Measurements from ENCODE around the gene JPH2.

JPH2 gene

DNA sequence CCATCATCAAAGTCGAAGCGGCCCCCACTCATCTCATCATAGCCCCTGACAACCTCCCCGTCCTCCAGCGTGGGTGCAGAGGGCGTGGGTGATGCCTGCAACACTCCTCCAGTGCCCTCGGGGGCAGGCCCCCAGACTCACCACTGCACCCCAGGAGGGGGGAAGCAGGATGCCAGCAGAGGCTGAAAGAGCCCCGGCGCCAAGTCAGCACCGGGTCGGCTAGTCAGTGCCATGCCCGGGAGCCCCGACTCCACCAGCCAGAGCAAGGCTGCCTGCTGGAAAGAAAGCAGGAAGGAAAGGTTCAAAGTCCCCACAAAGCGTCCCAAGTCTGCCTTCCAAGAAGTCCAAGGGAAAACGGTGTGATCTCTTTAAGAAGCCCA lies 324 bp downstream of the JPH2 start:
- DNase-seq: no peak

DNA sequence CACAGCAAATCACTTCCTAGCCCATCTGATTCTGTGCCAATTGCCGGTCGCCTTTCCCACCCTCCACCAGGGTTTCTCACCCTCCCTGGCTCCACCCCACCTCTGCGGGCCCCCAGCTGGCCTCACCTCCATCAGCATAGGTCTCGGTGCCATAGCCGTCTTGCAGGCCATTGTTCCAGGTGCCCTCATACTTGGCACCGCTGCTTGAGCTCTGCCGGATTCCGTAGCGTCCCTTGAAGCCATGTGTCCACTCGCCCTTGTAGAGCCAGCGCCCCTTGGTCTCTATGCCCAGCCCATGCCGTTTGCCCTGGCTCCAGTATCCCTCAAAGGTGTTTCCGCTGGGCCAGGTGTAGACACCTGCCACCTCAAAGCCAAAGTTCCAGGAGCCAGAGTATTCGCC lies 787 bp downstream of the JPH2 start:
- DNase-seq: no peak

DNA sequence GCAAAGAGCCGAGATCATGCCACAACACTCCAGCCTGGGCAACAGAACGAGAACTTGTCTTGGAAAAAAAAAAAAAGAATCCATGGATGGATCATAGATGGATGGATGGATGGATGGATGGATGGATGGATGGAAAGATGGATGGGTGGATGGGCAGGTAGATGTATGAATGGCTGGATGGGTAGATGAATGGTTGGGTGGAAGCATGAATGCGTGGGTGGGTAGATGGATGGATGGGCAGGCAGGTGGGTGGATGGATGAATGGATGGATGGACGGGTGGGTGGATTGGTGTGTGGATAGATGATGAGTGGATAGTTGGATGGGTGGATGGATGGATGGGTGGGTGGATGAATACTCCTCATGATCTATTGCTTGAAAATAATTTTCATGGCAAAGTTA lies 1.4 kb downstream of the JPH2 start:
- no peak for DNase-seq

DNA sequence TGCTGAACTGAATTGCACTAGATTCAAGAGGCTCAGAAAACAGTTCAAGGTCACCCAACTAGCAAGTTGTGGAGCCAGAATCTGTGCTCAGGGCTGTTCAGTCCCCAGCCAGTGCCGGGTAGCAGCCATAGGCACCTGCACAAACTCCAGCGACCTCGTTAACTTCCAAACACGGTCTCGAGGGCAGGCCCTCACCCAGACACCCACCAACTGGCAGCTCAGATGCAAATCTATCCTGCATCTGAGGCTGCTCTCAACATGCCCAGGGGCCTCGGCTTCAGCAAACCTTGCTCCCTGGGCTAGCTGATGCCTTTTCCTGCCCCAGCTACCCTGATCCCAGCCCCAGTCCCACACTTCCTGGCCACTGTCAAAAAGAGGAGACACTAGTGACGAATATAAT lies 3.7 kb downstream of the JPH2 start:
- DNase-seq: no peak

DNA sequence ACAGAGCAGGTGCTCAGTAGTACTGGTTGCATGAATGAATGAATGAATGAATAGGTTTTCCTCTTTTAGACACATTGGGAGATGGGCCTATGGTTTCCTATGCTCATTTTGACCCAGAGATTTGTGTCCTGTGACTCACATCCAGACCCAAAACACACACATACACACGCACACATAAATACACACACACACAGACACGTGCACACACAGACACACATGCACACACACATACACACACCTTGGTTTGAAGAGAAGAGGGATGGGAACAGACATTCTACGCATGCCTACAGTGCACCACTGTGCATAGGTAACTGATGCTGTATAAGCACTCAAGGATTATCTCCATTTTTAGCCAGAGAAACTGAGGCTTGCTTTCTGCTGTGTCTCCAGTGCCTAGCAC lies 4.1 kb downstream of the JPH2 start:
- DNase-seq: no peak

DNA sequence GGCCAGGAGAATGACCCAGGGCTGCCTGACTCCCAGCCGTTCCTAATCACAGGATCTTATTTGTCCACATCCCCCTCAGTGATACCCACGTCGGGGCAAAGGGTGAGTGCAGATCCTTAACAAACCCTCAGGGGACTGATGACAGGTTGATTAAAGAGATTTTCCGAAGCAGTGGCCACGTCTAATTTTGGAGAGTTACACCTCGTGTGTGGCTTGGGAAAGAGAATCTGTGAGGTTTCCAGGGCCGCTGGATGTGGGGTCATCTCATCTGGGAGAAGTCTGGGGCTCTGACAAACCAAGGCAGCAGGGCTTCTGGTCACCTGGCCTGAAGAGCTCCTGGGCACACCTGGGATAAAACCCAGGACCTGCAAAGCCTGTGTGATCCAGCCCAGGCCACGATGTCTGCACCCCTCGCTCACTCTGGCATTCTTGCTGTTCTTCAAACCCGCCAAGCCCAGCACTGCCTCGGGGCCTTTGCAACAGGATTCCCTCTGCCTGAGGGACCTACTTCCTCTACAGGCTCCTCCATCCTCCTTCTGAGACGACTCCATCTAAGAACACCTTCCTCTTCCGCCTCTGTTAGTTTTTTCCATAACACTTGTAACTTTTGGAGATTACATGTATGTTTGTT lies 4.7 kb downstream of the JPH2 start:
- DNase-seq: no peak

DNA sequence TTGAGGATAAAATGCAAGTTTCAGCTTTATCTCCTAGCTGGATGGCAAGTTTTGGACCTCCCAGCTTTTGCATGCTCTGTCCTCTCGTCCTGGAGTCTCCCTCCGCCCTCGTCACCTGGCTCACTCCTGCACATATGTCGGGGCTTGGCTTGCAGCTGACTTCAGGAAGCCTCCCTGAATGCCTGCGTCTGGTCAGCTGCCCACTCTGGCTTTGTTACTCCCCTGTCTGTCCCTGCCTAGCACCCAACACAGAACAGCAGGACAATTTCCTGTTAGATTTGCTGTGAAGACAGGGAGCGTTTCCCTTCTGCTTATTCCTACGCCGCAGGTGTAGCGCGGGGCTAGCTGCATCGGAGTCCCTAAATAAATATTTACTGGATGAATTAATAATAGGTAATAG lies 5.4 kb downstream of the JPH2 start:
- no peak for DNase-seq

DNA sequence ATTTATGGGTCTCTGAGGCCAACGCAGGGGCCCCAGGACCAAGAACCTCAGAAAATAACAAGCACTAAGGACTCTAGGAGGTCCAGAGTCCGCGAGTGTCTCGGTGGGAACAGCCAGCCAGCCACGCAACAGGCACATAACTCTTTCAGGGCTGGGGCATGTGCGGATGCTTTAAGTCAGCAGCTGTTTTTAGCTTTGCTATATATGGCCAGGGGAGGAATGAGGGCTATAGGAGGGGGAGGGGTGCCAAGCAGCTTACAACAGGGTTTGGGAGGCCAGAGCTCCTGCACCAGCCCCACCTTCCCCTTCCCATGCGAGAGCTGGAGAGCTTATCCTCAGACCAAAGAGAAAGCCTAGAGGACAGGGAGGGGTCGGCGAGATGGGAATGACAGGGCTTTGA lies 6.2 kb downstream of the JPH2 start:
- no peak for DNase-seq

DNA sequence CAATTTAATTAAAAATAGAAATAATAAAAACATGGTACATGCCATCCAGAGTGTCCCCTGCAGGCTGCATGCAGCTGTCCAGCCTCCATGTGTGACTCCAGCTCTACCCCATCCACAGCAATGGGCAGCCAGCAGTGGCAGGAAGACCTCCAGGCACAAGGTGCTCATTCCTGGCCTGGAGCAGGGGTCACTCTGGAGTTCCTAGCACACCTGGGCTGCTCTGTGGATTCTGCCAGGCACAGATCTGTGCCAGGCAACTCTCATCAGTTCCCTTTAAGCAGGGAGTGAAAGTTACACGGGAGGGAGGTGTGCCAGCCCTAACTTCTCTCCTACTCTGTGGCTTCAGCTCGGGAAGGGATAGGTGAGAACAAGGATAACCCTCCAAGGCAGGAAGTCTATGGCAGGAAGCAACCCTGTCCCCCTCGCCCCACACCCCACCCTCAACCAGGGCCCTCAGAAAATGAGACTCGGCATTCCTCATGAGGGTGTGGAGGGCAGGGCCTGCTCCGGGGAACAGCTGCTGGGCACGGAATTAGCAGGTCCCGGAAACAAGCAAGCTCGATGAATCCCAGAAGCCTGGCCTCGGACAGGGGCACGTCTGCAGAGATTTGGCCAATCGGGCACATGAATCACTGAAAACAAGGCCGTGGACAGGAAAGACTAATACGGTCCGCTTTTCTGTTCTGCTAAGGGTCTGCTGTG lies 10.0 kb downstream of the JPH2 start:
- DNase-seq: no peak

DNA sequence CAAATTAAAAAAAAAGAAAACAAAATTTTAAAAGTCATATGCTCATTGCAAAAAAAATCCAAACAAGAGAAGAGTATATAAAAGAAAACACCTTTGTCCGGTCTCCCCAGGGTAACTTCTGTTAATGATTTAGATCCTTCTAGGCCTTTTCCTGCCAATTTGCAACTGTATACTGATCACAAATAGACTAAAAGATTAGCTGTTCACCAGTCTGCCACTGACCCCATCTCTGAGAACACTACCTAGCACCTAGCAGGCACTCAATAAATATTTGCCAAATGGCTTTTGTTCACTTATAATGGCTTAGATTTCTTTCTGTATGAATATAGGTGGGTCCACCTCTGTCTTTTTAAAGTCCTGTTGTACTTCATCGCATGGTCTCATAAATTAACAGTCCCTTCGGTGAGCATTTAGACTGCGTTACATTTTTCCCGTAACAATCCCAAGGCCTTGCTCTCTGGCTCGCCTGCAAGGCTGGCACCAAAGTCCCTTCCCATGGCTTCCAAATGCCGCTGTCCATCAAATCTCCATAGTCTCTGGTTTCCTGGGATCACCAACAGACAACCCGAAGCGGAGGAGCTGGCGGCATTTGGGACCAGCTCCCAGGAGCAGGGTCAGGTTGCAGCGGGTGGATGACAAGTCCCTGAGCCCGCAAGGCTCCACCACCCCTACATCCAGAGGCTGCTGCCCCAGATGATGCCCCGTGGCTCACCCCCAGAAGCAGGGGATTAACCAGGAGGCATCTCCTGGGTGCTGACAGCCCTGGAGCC lies 11.8 kb downstream of the JPH2 start:
- no peak for DNase-seq

DNA sequence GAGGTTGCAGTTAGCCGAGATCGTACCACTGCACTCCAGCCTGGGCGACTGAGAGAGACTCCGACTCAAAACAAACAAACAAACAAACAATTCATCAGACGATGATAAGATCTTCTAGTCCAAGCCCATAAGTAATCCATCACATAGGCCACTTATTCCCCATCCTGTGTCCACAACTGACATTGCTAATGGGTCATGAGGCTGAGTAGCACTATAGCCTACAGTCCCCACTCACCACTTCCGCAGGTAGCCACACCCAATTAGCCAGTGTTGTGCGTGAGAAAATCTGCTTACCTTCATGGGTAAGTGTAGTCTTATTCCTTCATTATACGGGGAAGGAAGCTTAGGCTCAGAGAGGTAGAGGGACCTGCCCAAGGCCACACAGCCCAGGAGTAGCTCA lies 13.1 kb downstream of the JPH2 start:
- DNase-seq: no peak

DNA sequence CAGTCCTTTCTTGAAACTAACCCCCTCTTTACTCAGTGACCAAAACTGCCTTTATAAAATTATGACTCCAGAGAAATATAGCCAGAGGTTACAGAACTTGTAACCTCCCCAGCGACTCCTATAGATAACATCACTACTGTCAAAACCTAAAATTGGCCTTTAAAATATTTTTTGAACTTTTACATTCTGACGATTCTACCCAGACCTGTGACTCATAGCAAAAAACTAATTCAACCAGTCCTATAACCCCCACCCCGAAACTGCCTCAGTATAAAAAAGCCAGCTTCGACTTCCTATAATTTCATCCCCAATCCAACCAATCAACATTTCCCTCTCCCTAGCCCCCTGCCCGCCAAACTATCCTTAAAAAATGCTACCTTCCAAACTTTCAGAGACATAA lies 13.9 kb downstream of the JPH2 start:
- no peak for DNase-seq

DNA sequence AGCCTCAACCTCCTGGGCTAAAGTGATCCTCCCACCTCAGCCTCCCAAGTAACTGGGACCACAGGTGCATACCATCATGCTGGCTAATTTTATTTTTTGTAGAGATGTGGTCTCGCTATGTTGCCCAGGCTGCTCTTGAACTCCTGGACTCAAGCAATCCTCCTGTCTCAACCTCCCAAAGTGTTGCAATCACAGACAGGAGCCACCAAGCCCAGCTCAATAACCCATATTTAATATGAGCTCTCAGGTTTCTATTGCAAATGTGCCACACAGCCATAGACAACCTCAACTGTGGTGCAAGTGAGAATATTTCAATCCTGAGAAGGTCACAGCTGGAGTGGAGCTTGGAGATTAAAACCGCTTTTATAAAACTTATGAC lies 14.4 kb downstream of the JPH2 start:
- DNase-seq: no peak

DNA sequence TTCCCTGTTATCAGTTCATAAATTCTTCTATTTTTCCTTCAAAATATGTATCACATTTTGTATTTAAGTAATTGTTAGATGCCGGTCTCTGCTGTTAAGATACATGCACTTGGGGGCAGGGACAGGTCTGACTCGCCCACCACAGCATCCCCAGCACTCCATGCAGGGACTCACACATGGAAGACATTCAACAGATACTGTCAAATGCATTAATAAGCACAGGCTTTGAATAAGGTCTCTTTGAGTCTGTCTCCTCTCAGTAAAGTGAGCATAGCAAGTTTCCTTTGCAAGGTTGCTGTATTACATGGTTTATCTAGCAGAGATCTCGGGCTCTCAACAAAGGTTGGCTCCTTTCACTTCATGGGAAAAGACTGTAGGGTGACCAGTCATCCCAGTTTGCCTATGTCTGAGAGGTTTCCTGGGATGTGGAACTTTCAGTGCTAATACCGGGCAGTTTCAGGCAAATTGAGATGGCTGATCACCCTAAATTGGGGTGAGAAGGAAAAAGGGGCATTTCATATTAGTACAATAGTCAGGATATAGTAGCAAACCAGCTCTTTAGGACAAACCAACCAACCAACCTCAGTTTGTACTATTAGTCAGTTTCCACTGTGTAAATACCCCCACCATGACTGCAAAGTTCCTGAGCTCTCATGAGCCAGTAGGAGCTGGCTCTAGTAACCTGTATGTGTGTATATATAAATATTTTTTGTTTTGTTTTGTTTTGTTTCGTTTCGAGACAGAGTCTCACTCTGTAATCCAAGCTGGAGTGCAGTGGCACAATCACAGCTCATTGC lies 15.0 kb downstream of the JPH2 start:
- no peak for DNase-seq

DNA sequence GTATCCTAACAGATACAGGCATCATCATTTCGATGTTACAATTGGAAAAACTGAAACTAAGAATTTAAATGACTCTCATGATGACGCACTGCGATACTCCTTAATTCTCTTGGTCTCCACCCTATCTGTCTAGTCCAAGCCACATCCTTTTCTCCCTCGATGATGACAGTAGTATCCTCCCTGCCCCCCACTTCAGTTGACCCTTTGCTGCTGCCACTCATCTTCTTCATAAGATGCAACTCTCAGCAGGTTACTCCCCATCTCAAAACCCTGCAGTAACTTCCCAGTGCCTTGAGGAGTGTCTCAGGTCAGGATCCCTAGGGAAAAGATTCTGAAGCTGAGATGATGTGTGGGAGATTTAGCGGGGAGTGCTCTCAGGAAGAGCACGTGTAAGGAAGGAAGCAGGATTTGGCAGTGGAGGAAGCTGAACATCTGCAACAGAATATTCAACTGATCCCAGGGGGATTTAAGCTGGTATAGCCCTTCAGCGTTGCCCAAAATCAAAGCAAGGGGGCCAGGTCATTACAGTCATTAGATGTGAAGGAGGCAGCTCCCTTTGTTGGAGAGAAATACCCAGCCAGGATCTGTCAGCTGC lies 16.1 kb downstream of the JPH2 start:
- DNase-seq: no peak

DNA sequence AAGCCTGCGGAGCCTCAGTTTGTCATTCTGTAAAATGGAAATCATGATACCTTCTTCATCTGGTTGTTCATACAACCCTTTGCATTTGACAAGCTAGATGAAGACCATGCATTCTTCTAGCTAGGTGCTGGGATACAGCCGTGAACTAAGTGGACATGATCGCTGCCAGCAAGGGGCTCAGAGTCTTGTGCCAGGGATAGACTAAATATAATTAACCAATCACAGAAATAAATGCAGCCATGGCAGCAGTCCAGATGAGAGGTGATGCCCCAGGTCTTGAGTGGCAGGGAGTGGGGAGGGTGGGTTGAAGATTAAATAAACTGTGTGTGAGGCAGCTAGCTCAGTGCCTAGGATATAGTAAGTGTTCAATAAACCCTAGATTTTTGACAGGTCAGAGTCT lies 19.3 kb downstream of the JPH2 start:
- no peak for DNase-seq

DNA sequence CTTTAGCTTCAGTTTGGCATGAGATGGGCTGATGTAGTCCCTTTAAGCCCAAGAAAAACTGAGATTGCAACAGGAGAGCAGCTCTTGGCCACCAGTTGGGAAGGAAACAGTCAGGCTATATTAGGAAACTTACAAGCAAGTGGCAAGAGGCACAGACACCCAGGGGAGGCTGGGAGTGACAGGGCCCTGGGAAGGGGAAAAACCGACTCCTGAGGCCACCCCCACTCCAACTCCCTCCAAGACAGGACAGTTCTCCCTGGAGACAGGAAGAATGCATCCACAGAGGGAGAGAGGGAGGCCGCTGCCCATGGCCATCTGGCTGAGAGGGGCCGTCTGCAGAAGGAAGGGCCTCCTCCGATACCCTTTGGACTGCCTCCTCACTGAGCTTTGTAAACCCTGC lies 20.5 kb downstream of the JPH2 start:
- DNase-seq: no peak

DNA sequence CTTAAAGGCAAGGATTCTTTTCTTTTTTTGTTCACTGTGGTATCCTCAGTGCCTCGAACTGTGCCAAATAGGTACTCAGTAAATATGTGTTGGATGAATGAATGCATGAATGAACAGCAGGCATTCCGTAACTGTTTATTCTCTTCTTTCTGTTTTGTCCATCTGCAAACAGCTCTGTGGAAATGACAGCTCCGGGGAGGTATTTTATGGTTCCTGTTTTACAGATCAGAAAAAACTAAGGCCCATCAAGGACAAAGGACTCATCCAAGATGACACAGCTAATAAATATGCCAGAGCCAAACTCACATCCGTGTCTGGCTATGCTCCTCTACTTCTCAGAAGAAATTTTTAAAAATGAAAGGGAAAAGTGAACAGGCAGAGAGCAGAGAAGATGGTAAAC lies 21.0 kb downstream of the JPH2 start:
- DNase-seq: no peak

DNA sequence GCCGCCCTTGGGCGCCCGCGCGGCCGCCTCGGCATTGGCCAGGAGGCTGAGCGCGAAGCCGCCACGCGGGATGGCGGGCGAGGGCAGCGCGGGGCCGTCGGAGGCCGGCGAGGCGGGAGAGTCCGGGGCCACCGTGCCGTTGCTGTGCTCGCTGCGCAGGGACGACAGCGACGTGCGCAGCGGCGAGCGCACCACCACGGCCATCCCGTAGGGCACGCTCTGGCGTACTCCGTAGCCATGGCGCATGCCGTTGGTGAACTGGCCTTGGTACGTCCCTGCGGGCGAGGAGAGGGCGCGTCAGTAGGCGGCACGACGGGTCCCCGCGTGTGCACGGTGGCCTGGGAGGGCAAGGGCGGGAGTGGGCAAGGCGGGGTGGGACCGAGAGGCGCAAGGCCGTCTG lies 26.9 kb downstream of the JPH2 start:
- no peak for DNase-seq

DNA sequence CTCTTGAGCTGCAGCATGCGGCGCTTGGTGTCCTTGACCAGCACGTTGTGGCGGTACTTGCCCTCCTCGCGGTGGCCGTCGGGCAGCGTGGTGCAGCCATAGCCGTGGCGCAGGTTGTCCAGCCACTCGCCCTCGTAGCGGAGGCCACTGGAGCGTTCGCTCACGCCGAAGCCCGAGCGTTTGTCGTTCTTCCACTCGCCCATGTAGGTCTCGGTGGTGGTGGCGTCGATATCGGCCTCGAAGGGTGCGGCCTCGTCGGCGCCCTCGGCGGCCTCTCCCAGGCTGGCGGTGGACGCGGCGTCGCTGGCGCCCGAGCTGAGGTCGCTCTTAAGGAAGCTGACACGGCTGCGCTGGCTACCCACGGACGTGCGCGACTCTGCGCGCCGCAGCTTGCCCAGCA lies 27.3 kb downstream of the JPH2 start:
- DNase-seq: no peak

DNA sequence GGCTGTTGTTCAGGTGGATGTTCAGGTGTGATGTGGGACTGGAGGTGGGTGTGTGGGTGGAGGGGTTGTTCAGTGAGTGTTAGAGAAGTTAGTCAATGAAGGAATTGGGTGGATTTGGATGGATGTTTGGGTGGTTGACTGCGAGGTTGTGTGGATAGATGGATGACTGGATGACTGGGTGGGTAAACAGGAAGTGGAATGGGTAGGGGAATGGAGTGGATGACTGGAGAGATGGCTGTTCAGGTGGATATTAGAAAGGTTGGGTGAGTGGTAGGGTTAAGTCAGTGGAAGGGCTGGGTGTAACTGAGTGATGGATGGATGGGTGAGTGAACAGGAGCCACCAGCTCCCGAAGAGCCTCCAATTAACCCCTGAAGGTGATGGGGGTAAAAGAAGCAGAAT lies 27.9 kb downstream of the JPH2 start:
- no peak for DNase-seq

DNA sequence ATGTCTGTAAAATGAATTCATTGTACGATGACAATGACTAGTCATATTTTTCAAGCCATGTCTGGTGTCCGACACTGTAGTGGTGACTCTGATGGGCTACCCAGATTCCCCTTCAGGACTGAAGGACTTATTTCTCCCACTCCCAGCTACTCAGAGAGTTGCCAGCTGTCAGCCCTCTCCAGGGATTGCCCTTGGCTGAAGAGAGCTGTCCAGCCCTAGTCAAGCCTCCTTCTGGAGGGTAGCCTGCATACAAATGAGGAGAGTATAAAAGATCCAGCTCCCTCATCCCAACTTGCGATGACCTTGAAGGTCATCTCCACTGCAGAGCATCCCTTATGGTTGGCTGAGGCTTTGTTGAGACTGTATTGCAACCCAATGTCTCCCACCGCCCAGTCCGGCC lies 29.9 kb downstream of the JPH2 start:
- DNase-seq: no peak

DNA sequence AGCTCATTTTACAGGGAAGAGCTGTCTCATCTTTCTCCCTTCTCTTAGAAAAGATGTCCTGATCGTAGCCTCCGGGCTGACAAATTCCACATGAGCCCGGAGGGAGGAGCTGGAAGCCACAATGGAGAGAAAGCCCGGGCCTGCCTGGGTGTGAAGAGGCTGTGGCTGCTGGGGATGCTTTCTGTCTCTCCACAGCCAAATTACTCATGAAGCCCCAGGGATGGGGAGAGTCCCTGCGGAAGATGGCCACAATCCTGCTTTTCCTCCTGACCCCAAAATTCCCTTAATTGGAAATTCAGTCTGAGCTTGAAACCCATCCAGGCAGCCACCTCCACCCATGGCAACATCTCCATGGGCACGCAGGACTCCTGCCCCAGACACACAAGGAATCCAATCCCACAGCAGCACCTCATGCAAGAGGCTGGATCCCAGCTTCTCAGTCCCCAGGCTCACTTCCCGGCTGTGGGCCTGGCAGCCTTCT lies 32.4 kb downstream of the JPH2 start:
- no peak for DNase-seq
